ENCODE data around the gene MYADML2. TPM values are rescaled to one million over a fixed set of nuclear protein-coding genes. Genes with fewer than 3 reads are reported as not detected.

MYADML2 gene
- total RNA-seq, 1 donor from 2014 or later = not detected

DNA sequence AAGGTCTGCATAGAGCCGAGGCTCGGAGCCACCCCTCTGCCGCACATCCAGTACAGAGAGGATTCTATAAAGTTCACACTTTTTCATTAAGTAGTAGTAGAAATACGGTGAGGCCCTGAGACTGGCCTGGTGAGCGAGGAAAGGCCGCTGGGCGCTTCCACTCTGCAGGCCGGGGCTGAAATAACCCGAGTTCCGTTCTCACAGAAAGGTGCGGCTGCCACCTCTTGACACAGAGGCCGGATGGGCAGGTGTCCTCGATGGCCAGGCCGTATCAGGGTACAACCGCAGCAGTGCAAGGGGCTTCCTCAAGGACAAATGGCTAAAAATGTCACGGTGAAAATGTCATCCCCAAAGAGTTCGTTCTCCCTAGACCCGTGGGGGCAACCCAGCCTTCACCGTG lies 35.1 kb downstream of the MYADML2 start:
- TF ChIP-seq, protein P1, sequence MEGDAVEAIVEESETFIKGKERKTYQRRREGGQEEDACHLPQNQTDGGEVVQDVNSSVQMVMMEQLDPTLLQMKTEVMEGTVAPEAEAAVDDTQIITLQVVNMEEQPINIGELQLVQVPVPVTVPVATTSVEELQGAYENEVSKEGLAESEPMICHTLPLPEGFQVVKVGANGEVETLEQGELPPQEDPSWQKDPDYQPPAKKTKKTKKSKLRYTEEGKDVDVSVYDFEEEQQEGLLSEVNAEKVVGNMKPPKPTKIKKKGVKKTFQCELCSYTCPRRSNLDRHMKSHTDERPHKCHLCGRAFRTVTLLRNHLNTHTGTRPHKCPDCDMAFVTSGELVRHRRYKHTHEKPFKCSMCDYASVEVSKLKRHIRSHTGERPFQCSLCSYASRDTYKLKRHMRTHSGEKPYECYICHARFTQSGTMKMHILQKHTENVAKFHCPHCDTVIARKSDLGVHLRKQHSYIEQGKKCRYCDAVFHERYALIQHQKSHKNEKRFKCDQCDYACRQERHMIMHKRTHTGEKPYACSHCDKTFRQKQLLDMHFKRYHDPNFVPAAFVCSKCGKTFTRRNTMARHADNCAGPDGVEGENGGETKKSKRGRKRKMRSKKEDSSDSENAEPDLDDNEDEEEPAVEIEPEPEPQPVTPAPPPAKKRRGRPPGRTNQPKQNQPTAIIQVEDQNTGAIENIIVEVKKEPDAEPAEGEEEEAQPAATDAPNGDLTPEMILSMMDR (conservative IDR thresholded peaks at IDR 0.05) = no peak
- no peak for DNase-seq (ENCODE audit: low read depth, low spot score)
- no peaks in the 10 kb centered on the region for H3K9me3 Mint-ChIP-seq
- H3K4me3 Mint-ChIP-seq = peak overlapping the region; percentile 86
- peaks cover 7% of the 10 kb centered on the region for H3K36me3 Mint-ChIP-seq (ENCODE audit: low read depth)
- no peak overlapping the region for H3K27ac Mint-ChIP-seq (ENCODE audit: unreplicated experiment)
- H3K27me3 Mint-ChIP-seq (ENCODE audit: low read depth) = no peaks in the 10 kb centered on the region
- peaks cover 13% of the 10 kb centered on the region for H3K4me1 Mint-ChIP-seq

DNA sequence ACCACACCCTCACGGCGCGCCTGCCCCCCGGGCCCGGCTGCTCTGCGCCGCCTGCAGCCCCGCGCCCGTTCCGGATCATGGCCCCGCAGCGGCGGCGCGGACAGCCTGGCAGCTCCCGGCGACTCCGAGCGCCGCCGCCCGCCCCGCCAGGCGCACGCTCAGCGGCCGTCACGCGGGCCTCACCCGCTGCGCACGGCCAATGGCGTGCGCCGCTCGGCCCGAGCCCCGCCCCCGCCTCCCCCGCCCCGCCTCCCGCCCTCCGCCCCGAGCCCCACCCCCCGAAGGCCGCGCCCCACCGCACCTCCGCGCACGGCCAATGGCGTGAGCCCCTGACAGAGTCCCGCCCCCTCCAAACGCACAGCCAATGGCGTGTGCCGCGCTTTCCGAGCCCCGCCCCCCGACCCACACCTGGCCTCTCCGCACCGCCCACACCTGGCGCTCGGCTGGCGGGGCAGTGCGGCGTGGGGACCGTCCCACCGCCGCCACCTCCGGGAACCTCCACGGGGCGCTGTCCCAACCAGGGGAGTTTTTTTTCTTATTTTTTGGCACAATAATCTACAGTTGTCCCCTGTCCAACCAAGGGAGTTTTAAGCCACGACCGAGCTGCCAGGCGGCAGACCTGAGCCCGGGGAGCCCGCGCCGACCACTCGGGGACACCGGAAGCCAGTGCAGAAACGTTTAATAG lies 35.6 kb downstream of the MYADML2 start, which contains the start of gene PCYT2:
PCYT2 (minus strand) TSS at position 123 of the 685 bp plus-strand sequence; CDS start at position 79, 44 bp downstream.
- peaks cover 7% of the 10 kb centered on the region for H3K36me3 Mint-ChIP-seq (ENCODE audit: low read depth)
- H3K4me1 Mint-ChIP-seq = peaks cover 9% of the 10 kb centered on the region
- peak; percentile 76 for DNase-seq (ENCODE audit: low read depth, low spot score)
- no peaks in the 10 kb centered on the region for H3K9me3 Mint-ChIP-seq
- peak within 1 kb of the TSS; percentile 62 for H3K27ac Mint-ChIP-seq (ENCODE audit: unreplicated experiment)
- H3K27me3 Mint-ChIP-seq (ENCODE audit: low read depth) = no peaks in the 10 kb centered on the region
- TF ChIP-seq, protein P1 (conservative IDR thresholded peaks at IDR 0.05) = peak; percentile 38
- H3K4me3 Mint-ChIP-seq = peak within 1 kb of the TSS; percentile 96

DNA sequence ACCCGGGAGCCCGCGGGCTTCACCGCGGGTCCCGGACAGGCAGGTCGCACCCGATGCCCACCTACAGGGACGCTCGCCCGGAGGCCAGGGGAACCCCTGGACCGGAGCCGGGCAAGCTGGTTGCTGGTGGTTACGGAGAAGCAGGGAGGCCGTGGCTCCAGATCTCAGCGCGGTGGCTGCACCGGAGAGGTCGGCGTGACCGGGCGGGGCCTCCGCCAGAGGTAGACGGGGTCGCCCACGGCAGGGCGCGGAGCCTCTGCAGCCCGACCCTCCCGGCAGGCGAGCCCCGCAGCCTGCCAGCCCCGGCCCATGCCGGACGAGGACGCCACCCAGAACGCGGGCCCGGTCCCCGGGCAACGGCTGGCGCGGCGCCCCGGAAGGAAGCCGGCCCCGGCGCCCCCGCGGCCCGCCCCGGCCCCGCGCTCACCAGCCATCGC lies 36.2 kb downstream of the MYADML2 start:
- no peak for DNase-seq (ENCODE audit: low read depth, low spot score)
- H3K27ac Mint-ChIP-seq (ENCODE audit: unreplicated experiment) = no peak overlapping the region
- peaks cover 7% of the 10 kb centered on the region for H3K36me3 Mint-ChIP-seq (ENCODE audit: low read depth)

DNA sequence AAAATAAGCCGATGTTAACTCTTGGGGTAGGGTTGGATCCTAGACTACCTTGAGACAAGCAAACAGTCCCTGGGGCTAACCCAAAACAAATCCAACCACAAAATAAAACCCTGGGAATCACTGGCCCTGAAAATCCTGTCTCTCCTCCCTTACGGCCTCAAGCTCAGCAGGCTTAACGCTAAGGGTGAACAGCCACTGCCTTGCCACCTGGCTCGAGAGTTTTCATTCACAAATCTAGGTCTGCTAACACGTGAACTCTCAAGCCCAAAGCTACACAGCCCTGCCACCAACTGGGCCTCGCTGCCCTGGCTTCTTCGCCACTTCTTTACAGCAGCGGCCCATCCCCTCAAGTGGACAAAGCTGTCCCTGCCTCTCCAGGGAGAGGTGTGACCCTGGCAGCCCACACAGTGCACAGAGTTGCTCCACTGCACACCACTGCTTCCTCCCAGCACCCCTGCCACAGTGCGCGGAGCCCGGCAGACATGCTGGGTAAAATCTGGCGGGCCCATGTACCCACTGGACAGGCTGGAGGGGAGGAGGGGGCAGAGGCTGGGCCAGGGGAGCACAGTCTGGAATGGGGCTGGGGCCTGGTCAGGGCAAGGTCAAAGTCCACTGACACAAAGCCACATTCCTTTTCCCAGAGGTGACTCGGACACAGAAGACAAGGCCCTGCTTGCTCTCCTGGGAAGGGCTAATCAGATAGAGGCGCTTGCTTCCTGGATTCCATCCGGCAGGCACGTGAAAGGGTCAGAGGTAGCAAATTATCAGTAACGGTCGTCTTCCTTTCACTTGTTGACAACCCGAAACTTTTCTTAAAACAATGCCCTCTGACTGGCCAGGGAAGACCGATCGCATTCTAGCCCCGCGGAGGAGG lies 36.8 kb downstream of the MYADML2 start:
- TF ChIP-seq, protein P1 (conservative IDR thresholded peaks at IDR 0.05) = no peak
- DNase-seq (ENCODE audit: low read depth, low spot score) = no peak
- peak overlapping the region; percentile 96 for H3K4me3 Mint-ChIP-seq
- no peaks in the 10 kb centered on the region for H3K27me3 Mint-ChIP-seq (ENCODE audit: low read depth)
- H3K9me3 Mint-ChIP-seq = no peaks in the 10 kb centered on the region
- H3K4me1 Mint-ChIP-seq = peaks cover 9% of the 10 kb centered on the region
- H3K36me3 Mint-ChIP-seq (ENCODE audit: low read depth) = peaks cover 7% of the 10 kb centered on the region
- peak overlapping the region; percentile 62 for H3K27ac Mint-ChIP-seq (ENCODE audit: unreplicated experiment)

More for the DNA sequence above, 36.2 kb downstream of the MYADML2 start:
- Mint-ChIP-seq H3K9me3 (no peaks in the 10 kb centered on the region), H3K4me1 (peaks cover 9% of the 10 kb centered on the region), H3K4me3 (peak overlapping the region; percentile 96), H3K27me3 (ENCODE audit: low read depth) (no peaks in the 10 kb centered on the region)
- TF ChIP-seq, protein P1 (conservative IDR thresholded peaks at IDR 0.05) = no peak

DNA sequence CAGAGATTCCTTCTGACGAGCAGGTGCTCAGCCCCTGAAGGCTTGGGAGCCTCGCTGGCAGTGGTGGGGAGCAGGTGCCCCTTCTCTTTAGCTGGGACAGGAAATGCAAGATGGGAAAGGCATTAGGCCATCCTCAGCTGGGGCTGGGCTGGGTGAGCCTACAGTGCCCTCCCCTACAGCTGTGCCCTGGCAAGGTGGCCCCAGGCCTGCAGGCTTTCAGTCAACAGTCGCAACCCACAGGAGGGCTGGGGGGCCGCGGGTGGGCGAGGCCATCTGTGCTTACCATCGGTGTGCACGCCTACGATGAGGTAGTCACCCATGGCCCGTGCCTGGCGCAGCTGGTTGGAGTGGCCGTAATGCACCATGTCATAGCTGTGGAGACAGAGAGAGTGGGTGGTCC lies 37.8 kb downstream of the MYADML2 start:
- Mint-ChIP-seq H3K4me3 (peak overlapping the region; percentile 96), H3K27me3 (ENCODE audit: low read depth) (no peaks in the 10 kb centered on the region), H3K9me3 (no peaks in the 10 kb centered on the region), H3K27ac (ENCODE audit: unreplicated experiment) (no peak overlapping the region), H3K4me1 (peaks cover 9% of the 10 kb centered on the region), H3K36me3 (ENCODE audit: low read depth) (peaks cover 7% of the 10 kb centered on the region)
- DNase-seq (ENCODE audit: low read depth, low spot score) = no peak
- TF ChIP-seq, protein P1 (conservative IDR thresholded peaks at IDR 0.05) = no peak
